Glutamatergic neuron (in vitro differentiated cells): ENCODE results near the gene ZNF639. TPM values are rescaled to one million over a fixed set of nuclear protein-coding genes. Genes with fewer than 3 reads are reported as not detected.

Experiments
- DNase-seq: peaks from one replicate; pipeline ENCODE4 v3.0.0; 2022
- H3K27ac Mint-ChIP-seq: one replicate; pipeline ENCODE4 v1.8.0; 2020; ENCODE audit warnings: mild to moderate bottlenecking, mixed read lengths, inconsistent platforms; ENCODE audit not compliant: unreplicated experiment
- H3K27me3 Mint-ChIP-seq: one replicate; pipeline ENCODE4 v1.8.0; 2020; ENCODE audit warnings: mild to moderate bottlenecking, moderate library complexity, mixed read lengths, inconsistent platforms; ENCODE audit not compliant: unreplicated experiment
- H3K36me3 Mint-ChIP-seq: one replicate; pipeline ENCODE4 v1.8.0; 2020; ENCODE audit warnings: mild to moderate bottlenecking, mixed read lengths, inconsistent platforms; ENCODE audit not compliant: unreplicated experiment
- H3K4me1 Mint-ChIP-seq: one replicate; pipeline ENCODE4 v1.8.0; 2020; ENCODE audit warnings: mild to moderate bottlenecking, low read depth, mixed read lengths, inconsistent platforms; ENCODE audit not compliant: unreplicated experiment
- H3K4me3 Mint-ChIP-seq: one replicate; pipeline ENCODE4 v1.8.0; 2020; ENCODE audit warnings: mild to moderate bottlenecking, mixed read lengths, inconsistent platforms; ENCODE audit not compliant: unreplicated experiment
- H3K9me3 Mint-ChIP-seq: one replicate; pipeline ENCODE4 v1.8.0; 2020; ENCODE audit warnings: mild to moderate bottlenecking, moderate library complexity, mixed read lengths, inconsistent platforms; ENCODE audit not compliant: unreplicated experiment
- CTCF ChIP-seq: fragments of 200-600 bp; sonication (generic); IDR thresholded peaks from one replicate; pipeline ENCODE4 v1.5.0; 2021; ENCODE audit not compliant: partially characterized antibody, unreplicated experiment
- total RNA-seq: library from RNA; stranded (reverse); fragmentation: NEBNext Ultra II Directional; extraction: Animal tissue kit (Norgen Biotek cat#: 25700); gene quantifications from one replicate; pipeline ENCODE4 v1.2.1, GENCODE V29; 2021; ENCODE audit not compliant: unreplicated experiment

Gene ZNF639
- total RNA-seq, 1 donor from 2014 or later: 34.2 TPM

GRCh38 chr3:179278932-179279693 is 43.7 kb upstream of the ZNF639 start:
- TF ChIP-seq CTCF: no peak
- Mint-ChIP-seq H3K4me3 (no peak overlapping the region), H3K27me3 (no peaks in the 10 kb centered on the region), H3K9me3 (no peaks in the 10 kb centered on the region), H3K27ac (no peak overlapping the region), H3K36me3 (no peaks in the 10 kb centered on the region), H3K4me1 (no peaks in the 10 kb centered on the region)
- no peak for DNase-seq

- no peaks in the 10 kb centered on the region for H3K9me3 Mint-ChIP-seq
- no peak overlapping the region for H3K4me3 Mint-ChIP-seq
- no peaks in the 10 kb centered on the region for H3K27me3 Mint-ChIP-seq
- H3K27ac Mint-ChIP-seq: no peak overlapping the region
- H3K4me1 Mint-ChIP-seq: no peaks in the 10 kb centered on the region
- no peaks in the 10 kb centered on the region for H3K36me3 Mint-ChIP-seq
- no peak for DNase-seq
- no peak for TF ChIP-seq CTCF
Measured at GRCh38 chr3:179279837-179280236, 43.0 kb upstream of the ZNF639 start.

GRCh38 chr3:179281825-179282224 is 41.0 kb upstream of the ZNF639 start:
- no peaks in the 10 kb centered on the region for H3K27me3 Mint-ChIP-seq
- H3K36me3 Mint-ChIP-seq: no peaks in the 10 kb centered on the region
- H3K27ac Mint-ChIP-seq: no peak overlapping the region
- H3K4me3 Mint-ChIP-seq: no peak overlapping the region
- TF ChIP-seq CTCF: no peak
- H3K9me3 Mint-ChIP-seq: no peaks in the 10 kb centered on the region
- no peaks in the 10 kb centered on the region for H3K4me1 Mint-ChIP-seq
- no peak for DNase-seq

GRCh38 chr3:179286331-179286730 is 36.5 kb upstream of the ZNF639 start:
- H3K36me3 Mint-ChIP-seq: no peaks in the 10 kb centered on the region
- H3K9me3 Mint-ChIP-seq: no peaks in the 10 kb centered on the region
- H3K27ac Mint-ChIP-seq: no peak overlapping the region
- DNase-seq: no peak
- H3K4me1 Mint-ChIP-seq: peaks cover 4% of the 10 kb centered on the region
- no peak for TF ChIP-seq CTCF
- H3K4me3 Mint-ChIP-seq: no peak overlapping the region
- H3K27me3 Mint-ChIP-seq: no peaks in the 10 kb centered on the region

- TF ChIP-seq CTCF: no peak
- Mint-ChIP-seq H3K36me3 (peaks cover 7% of the 10 kb centered on the region), H3K4me1 (peaks cover 7% of the 10 kb centered on the region), H3K27me3 (no peaks in the 10 kb centered on the region), H3K27ac (no peak overlapping the region), H3K9me3 (peaks cover 3% of the 10 kb centered on the region), H3K4me3 (no peak overlapping the region)
- no peak for DNase-seq
Measured at GRCh38 chr3:179288845-179289244, 34.0 kb upstream of the ZNF639 start.
